HG03558 (cell line): ENCODE data around the gene RALGPS1.

Source experiments
- ATAC-seq: cut with Tn5 transposase; IDR thresholded peaks from one replicate; pipeline ENCODE4 v1.9.1; 2021; ENCODE audit warnings: moderate number of reproducible peaks; ENCODE audit not compliant: unreplicated experiment; ENCODE audit errors: extremely low read depth

Gene RALGPS1

GRCh38 chr9:127088724-127089615 is 174.4 kb downstream of the RALGPS1 start:
- no peak for ATAC-seq

DNA sequence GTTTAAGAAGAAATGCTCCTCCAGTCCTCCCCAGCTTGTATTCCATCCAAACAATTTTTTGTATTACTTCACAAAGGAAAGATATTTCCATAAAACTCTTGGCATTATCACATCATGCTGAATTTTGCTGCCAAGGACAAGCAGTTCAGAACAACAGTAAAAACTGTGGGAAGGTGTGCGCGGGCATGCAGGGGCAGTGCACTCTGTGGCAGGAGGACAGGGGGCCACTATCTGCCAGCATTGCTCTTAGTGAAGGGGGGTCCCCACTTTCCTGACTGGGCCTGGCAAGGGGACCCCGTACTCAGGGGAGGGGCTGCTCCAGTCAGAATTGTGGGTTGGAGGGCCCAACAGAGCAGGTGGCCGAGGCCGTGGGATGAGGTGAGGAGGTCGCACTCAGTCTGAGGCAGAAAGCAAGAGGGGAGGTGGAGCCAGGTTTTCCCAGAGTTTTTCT is 175.1 kb downstream of the RALGPS1 start:
- ATAC-seq, result no peak

DNA sequence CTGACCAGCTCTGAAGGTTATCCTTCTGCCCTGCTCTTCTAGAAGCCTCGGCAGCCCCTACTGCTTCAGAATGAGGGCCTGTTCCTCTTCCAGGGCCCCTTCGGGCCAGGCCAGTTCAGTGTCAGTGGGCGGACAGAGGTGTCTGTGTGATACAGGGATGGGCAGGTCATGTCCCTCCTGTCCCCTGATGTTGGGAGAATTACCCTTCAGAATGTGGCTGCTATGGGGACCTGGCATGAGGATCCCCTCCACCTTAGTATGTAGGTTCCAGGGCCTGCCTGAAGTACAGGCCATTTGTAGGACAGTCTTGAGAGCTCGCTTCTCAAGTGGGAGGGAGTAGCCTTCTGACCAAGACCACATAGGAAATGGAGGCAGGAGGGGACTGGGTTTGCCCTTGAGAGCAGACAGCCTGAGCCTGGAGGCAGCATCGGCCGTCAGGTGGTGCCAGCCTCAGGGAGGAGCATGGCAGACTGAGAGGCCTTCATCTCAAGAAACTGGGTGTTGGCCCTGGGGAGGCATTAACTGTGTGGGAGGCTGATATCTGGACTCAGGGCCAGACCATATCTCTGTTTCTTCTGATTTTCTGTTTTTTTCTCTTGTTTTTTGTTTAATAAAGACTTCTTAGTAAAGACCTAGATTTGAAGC is 175.9 kb downstream of the RALGPS1 start:
- ATAC-seq, result no peak

DNA sequence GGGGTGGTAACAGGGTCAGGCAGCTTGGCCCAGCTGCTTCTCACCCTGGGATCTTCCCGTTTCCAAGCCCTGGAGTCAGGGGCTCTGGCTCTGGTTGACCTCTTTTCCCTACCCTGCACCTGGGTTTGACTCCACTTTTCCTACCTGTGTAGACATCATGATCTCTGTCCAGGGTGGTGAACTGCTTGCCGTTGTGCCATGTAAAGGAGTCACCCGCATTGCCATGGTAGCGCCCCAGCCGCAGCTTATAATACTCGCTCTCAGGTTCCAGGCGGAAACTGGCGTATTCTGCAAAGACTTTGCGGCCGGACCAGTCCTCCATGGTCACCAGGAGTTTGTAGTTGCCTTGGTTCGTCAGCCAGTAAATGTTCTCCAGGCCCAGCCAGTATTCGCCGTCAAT is 176.9 kb downstream of the RALGPS1 start:
- ATAC-seq, result no peak

- no peak for ATAC-seq
Measured at GRCh38 chr9:127092041-127092608, 177.5 kb downstream of the RALGPS1 start.

DNA sequence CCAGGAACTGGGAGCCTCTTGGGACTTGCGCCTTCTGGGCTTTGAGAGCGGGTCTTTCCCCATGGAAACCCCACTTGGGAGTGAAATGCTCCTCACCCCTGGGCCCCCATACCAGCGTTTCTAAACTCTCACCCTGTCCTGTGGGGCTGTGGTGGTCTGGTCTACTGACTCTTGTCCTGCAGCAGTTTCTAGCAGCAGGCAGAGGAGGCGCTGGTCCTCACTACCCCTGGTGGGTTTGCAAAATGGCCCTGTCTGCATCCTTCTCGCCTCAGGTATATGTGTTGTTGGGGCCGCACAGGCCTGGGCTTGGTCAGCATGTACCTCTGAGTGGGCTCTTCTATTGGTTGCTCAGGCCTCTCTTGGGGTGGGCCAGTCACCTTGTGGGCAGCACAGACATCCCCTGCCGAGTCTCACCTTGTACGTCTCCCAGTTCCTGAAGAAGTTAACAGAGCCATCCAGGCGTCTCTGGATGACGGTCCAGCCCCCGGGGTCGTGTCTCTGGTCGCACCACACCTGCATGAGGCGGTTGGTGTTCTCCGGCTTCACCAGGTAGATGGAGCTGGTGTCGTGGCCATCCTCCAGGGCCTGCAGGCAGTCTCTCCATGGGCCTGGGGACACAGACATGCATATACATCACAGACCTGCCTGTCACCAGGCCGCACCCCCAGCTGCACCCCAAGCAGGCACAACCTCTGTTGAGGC is 178.9 kb downstream of the RALGPS1 start:
- no peak for ATAC-seq

GRCh38 chr9:127095411-127095810 is 180.8 kb downstream of the RALGPS1 start:
- no peak for ATAC-seq

DNA sequence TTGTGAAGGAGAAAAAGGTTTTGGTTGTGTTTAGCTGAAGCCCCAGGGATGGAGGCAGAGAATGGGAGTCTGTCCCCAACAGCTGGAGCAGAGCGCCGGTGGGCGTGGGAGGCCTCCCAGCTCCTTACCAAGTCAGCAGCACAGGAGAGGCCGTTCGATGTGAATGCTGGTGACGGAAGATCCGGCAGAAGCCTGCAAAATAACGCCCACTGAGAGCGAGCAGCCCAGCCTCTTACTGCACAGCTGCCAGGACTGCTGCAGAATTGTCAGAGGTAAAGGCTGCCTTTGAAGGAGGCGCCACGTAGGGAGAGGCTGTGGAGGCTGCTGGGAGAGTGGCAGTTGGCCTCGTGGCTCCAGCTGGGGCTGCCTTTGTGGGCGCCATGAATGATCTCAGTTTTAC is 181.6 kb downstream of the RALGPS1 start:
- ATAC-seq, result no peak

GRCh38 chr9:127097683-127098082 is 183.1 kb downstream of the RALGPS1 start:
- no peak for ATAC-seq

- no peak for ATAC-seq
Measured at GRCh38 chr9:127098916-127099553, 184.5 kb downstream of the RALGPS1 start.

- ATAC-seq, result no peak
Measured at GRCh38 chr9:127099664-127100063, 185.1 kb downstream of the RALGPS1 start.

DNA sequence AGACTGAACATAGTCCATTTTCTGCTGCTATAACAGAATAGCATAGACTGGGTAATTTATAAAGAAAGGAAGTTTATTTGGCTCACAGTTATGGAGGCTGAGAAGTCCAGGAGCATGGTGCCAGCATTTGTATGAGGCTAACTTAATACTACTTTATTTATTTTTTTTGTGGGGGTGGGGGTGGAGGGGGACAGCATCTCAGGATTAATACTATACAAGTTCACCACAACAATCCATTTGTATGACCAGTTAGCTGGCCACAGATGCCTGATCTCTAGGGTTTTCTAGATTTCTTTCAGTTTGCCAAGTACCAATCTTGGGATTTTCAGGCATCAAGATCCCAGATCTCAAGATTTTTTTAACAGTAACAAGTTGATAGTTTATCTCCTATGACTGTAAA is 187.6 kb downstream of the RALGPS1 start:
- no peak for ATAC-seq

GRCh38 chr9:127102788-127103187 is 188.2 kb downstream of the RALGPS1 start:
- no peak for ATAC-seq

GRCh38 chr9:127104581-127105311 is 190.2 kb downstream of the RALGPS1 start:
- no peak for ATAC-seq

GRCh38 chr9:127105805-127106465 is 191.4 kb downstream of the RALGPS1 start:
- no peak for ATAC-seq

- ATAC-seq, result no peak
Measured at GRCh38 chr9:127106466-127106855, 191.9 kb downstream of the RALGPS1 start.

DNA sequence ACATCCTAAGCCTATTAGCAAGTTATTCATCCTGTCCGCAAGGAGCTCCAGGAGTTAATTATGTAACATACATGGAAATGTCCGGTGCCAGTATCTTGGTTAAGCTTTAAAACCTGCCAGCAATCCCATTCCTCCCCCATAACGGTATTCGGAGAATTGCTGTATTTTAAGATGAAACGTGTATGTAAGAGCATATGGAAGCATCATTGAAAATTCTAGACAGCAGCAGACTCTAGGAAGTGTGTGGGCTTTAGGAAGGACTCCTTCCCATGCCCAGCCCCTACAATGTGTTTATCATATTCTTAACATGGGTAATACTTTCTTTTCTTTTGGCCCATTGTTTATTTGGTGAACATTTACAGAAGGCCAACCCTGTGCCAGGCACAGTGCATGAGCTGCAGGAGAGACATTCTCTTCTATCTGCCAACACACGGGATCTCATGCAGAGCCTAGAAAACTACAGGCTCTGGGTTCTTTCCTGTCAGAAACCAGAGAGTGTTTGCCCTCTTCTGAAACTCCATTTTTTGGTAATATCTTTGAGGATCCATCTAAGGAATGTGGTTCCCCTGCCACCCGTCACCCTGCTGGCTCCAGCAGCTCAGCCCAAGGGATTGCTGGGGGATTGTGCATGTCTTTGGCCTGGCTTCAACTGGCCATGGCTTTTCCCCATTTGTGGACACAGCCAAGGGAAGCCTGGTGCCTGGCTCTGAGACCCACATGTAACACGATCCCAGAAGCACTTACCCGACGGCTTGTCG is 192.8 kb downstream of the RALGPS1 start:
- no peak for ATAC-seq
